ENCODE data around the gene UNKL. TPM values are rescaled to one million over a fixed set of nuclear protein-coding genes. Genes with fewer than 3 reads are reported as not detected.

The UNKL gene
- total RNA-seq, 2 donors from 2014 or later = 32.6 to 96.7 TPM

DNA sequence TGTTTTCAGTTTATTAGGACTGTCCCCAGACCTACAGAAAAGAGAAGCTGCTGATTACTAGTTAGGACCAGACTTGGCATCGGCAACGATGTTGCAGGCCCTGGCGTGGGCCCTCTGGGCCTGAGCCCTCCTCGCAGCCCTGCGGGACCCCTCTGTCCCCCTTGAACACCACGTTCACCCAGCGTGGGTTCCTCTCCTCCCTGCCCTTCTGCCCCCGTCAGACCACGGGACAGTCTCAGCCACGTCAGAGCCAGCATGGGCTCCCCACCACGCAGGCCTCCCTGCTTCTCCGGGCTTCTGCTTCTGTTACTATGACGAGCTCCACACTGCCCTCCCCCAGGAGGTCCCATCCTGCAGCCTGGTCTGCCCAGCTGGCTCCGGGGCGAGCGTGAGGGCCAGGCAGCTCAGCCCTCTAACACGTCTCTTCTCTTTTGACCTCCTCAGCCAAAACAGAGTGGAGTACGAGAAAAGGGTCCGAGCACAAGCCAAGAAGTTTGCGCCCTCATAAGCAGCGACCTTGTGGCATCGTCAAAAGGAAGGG lies 90.1 kb downstream of the UNKL start:
- TF ChIP-seq POLR2AphosphoS5 (IDR thresholded peaks at IDR 0.05) = no peak
- TF ChIP-seq POLR2A (IDR thresholded peaks at IDR 0.05) = no peak
- TF ChIP-seq, protein P1, sequence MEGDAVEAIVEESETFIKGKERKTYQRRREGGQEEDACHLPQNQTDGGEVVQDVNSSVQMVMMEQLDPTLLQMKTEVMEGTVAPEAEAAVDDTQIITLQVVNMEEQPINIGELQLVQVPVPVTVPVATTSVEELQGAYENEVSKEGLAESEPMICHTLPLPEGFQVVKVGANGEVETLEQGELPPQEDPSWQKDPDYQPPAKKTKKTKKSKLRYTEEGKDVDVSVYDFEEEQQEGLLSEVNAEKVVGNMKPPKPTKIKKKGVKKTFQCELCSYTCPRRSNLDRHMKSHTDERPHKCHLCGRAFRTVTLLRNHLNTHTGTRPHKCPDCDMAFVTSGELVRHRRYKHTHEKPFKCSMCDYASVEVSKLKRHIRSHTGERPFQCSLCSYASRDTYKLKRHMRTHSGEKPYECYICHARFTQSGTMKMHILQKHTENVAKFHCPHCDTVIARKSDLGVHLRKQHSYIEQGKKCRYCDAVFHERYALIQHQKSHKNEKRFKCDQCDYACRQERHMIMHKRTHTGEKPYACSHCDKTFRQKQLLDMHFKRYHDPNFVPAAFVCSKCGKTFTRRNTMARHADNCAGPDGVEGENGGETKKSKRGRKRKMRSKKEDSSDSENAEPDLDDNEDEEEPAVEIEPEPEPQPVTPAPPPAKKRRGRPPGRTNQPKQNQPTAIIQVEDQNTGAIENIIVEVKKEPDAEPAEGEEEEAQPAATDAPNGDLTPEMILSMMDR (IDR thresholded peaks at IDR 0.05) = no peak
- no peak for DNase-seq (ENCODE audit: low spot score)
- 83% methylated on average over 22 of the region's 22 CpGs for WGBS
- intact Hi-C loops (cut with DNase I) = no loop called here
- peaks cover 15 to 17% of the 10 kb centered on the region in 2 donors for H3K36me3 ChIP-seq
- H3K9me3 ChIP-seq = no peaks in the 10 kb centered on the region
- H3K4me3 ChIP-seq = no peak overlapping the region
- H3K4me1 ChIP-seq (replicated peaks) = no peaks in the 10 kb centered on the region
- no peaks in the 10 kb centered on the region for H3K27me3 ChIP-seq (replicated peaks; ENCODE audit: insufficient read depth)
- H3K27ac ChIP-seq = no peak overlapping the region

DNA sequence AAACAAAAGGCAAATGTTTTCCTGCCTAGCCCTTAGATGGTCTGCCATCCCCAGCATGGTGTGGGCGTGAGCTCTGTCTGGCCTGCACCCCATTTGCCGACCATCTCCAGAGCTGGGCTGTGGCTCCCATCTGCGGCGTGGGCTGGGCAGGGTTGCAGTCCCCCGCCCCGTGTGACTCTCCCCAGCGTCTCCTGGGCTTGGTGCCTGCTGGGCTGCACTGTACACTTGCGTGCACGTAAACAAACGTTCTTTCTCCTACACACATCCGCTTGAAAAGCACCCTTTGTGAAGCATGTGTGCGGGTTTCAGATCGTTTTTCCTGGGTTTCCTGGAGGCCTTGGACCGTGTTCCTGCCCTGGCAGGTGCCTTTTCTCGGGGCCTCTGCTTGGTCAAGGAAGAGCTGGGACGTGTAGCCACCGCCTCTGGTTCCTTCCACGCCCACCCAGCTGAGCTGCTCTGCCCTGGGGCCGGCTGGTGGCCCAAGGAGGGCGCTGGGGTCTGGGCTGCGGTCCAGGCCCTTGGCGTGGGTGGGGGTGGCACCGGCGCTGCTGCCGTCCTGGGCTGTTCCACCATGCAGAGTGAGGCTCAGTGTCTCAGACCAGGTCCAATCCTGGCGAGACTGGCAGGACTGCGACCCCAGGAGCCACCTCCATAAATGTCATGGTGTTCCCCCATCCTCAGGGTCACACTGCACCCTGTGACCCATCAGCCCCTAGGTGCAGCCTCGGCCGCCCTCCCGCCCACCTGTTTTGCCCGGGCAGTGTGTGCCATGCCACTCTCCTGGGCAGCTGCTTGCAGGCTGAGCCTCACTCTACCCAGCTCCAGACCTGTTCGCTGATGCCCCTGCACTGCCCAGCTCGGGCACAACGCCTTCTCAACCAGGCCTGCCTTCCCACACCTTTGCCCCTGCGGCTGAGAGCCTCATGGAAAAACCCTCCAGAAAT lies 90.9 kb downstream of the UNKL start:
- DNase-seq (ENCODE audit: low spot score) = peak; percentile 35

DNA sequence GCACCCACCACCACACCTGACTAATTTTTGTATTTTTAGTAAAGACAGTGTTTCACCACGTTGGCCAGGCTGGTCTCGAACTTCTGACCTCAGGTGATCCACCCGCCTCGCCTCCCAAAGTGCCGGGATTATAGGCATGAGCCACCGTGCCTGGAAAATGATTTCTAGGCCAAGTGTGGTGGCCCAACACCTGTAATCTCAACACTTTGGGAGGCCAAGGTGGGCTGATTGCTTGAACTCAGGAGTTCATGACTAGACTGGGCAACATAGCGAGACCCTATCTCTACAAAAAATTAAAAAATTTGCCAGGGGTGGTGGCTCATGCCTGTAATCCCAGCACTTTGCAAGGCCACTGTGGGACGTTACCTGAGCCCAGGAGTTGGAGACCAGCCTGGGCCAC lies 92.1 kb downstream of the UNKL start:
- H3K27ac ChIP-seq = no peak overlapping the region
- DNase-seq (ENCODE audit: low spot score) = no peak
- H3K27me3 ChIP-seq (replicated peaks; ENCODE audit: insufficient read depth) = no peaks in the 10 kb centered on the region
- no peak overlapping the region for H3K4me3 ChIP-seq
- H3K36me3 ChIP-seq = peaks cover 24 to 33% of the 10 kb centered on the region in 2 donors
- no peaks in the 10 kb centered on the region for H3K9me3 ChIP-seq
- no peak for TF ChIP-seq POLR2A (IDR thresholded peaks at IDR 0.05)
- TF ChIP-seq, protein P1 (IDR thresholded peaks at IDR 0.05) = no peak
- TF ChIP-seq POLR2AphosphoS5 (IDR thresholded peaks at IDR 0.05) = no peak
- intact Hi-C loops (cut with DNase I) = no loop called here
- no peaks in the 10 kb centered on the region for H3K4me1 ChIP-seq (replicated peaks)
- WGBS = 100% methylated on average over 8 of the region's 8 CpGs

More for the DNA sequence above, 90.9 kb downstream of the UNKL start:
- H3K27me3 ChIP-seq (replicated peaks; ENCODE audit: insufficient read depth) = no peaks in the 10 kb centered on the region
- TF ChIP-seq POLR2AphosphoS5 (IDR thresholded peaks at IDR 0.05) = peak; percentile 50
- TF ChIP-seq, protein P1 (IDR thresholded peaks at IDR 0.05) = no peak
- TF ChIP-seq POLR2A (IDR thresholded peaks at IDR 0.05) = no peak
- H3K36me3 ChIP-seq = peaks cover 22 to 23% of the 10 kb centered on the region in 2 donors
- WGBS = 64% methylated on average over 35 of the region's 35 CpGs
- no peaks in the 10 kb centered on the region for H3K9me3 ChIP-seq
- peak overlapping the region; percentile 33 to 67 for H3K27ac ChIP-seq
- no peak overlapping the region for H3K4me3 ChIP-seq
- intact Hi-C loops (cut with DNase I) = no loop called here
- no peaks in the 10 kb centered on the region for H3K4me1 ChIP-seq (replicated peaks)

DNA sequence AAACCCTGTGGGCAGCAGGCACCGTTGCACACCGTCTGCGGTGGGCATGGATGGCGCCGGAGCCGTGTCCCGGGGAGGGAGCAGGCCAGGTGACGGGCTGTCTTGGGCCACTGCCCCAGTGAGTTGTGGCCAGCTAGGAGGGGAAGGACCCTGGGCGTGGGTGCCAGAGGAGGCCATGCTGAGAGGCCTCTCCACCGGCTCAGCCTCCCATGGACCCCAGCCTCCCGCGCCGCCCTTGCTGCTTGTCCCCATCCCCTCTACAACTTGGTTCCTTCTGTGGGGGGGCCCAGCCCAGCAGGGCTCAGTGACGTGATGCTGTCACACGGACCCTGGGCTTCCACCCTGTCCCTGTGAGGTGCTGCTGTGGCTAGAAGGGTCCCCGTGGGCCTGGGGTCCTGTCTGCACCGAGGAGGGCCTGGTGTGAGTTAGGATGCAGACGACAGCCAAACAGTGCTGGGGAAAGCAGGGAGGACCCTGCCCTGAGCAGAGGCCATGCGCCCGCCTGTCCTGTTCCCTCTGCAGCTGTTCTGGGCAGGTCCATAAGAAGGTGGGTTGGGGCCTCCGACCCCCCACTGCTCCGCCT lies 93.8 kb downstream of the UNKL start:
- Histone ChIP-seq H3K27me3 (replicated peaks; ENCODE audit: insufficient read depth) (no peaks in the 10 kb centered on the region), H3K4me1 (replicated peaks) (no peaks in the 10 kb centered on the region), H3K9me3 (no peaks in the 10 kb centered on the region), H3K27ac (no peak overlapping the region), H3K4me3 (no peak overlapping the region), H3K36me3 (peaks cover 35 to 40% of the 10 kb centered on the region in 2 donors)
- DNase-seq (ENCODE audit: low spot score) = no peak
- 83% methylated on average over 21 of the region's 22 CpGs for WGBS
- TF ChIP-seq, protein P1 (IDR thresholded peaks at IDR 0.05) = no peak
- TF ChIP-seq POLR2A (IDR thresholded peaks at IDR 0.05) (no peak), POLR2AphosphoS5 (IDR thresholded peaks at IDR 0.05) (no peak)
- intact Hi-C loops (cut with DNase I) = no loop called here
